ENCODE results near the gene TBC1D22A. TPM values are rescaled to one million over a fixed set of nuclear protein-coding genes. Genes with fewer than 3 reads are reported as not detected.

TBC1D22A gene
- total RNA-seq, 4 donors from 2014 or later, result 42.6 to 70.4 (median 55.1) TPM

DNA sequence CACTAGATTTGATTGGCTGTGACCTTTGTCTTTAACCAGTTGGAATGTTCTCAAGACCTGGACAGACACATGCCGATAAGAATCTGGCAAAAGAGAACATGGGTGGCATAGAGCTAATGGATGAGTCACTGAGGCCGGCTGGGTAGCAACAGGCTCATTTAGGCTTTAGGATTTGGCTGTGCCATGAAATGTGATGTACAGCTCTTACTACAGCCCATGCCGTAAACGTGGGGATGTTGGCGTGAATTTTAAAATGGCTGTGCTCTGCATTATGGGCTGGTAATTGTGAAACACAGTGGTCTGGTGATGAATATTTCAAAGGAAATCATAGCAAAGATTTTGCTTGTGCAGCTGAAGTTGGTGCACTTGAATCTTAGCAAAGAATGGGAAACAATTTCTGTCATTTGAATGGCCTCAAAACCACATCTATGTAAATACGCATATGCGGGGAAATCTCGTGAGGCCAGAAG lies 332.4 kb downstream of the TBC1D22A start:
- no peak overlapping the region for H3K27ac ChIP-seq
- H3K9me3 ChIP-seq, result no peaks in the 10 kb centered on the region
- TF ChIP-seq POLR2A (IDR thresholded peaks at IDR 0.05) (no peak), CTCF (IDR thresholded peaks at IDR 0.05) (no peak)
- DNase-seq, result no peak
- no peak overlapping the region for H3K4me3 ChIP-seq
- H3K27me3 ChIP-seq, result no peaks in the 10 kb centered on the region
- H3K4me1 ChIP-seq, result peaks cover 0 to 5% (median 0%) of the 10 kb centered on the region in 4 donors
- no peaks in the 10 kb centered on the region for H3K36me3 ChIP-seq

DNA sequence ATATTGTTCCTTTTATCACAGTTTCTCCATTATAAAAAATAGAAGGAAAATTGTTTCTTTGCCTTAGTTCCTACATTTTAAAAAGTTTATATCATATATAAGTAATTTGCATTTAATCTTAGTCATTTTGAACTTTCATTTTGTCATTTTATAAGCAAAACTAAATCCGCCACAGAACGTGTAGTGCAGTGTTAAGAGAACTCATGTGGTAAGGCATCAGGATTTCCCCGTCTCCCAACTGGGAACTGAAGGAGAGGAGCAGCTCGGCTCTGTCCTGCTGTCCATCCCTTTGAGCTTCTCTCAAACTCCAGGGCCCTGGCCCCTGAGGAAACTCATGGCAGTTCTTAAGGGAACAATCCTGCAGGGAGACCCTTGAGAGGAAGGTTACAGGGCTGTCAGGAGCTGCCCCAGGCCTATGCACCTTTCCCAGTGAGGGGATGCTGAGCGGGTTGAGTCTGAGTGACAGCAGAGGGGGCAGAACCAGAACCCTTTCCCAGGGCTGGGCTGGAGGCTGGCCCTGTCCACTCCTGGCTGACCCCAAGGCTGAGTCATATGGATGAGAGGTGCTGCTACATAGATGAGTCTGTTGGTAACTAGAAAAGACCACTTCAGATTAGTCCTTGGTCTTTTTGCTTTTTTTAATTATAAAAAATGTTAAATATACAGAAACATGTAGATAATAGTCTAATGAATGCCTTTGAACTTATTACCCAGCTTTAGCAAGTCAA lies 333.1 kb downstream of the TBC1D22A start:
- H3K4me3 ChIP-seq, result no peak overlapping the region
- H3K36me3 ChIP-seq, result no peaks in the 10 kb centered on the region
- H3K27me3 ChIP-seq, result no peaks in the 10 kb centered on the region
- TF ChIP-seq POLR2A (IDR thresholded peaks at IDR 0.05) (no peak), CTCF (IDR thresholded peaks at IDR 0.05) (no peak)
- peaks cover 0 to 5% (median 0%) of the 10 kb centered on the region in 4 donors for H3K4me1 ChIP-seq
- no peak for DNase-seq
- H3K9me3 ChIP-seq, result no peaks in the 10 kb centered on the region
- no peak overlapping the region for H3K27ac ChIP-seq

GRCh38 chr22:47098121-47098520 lies 335.7 kb downstream of the TBC1D22A start:
- Histone ChIP-seq H3K36me3 (no peaks in the 10 kb centered on the region), H3K4me1 (no peaks in the 10 kb centered on the region), H3K27me3 (no peaks in the 10 kb centered on the region), H3K9me3 (no peaks in the 10 kb centered on the region), H3K27ac (no peak overlapping the region), H3K4me3 (no peak overlapping the region)
- DNase-seq, result peak in 1 of 3 donors; percentile 5
- TF ChIP-seq POLR2A (IDR thresholded peaks at IDR 0.05), result no peak
- TF ChIP-seq CTCF (IDR thresholded peaks at IDR 0.05), result no peak

GRCh38 chr22:47098554-47098953 lies 336.1 kb downstream of the TBC1D22A start:
- DNase-seq, result no peak
- Histone ChIP-seq H3K9me3 (no peaks in the 10 kb centered on the region), H3K27me3 (no peaks in the 10 kb centered on the region), H3K4me1 (no peaks in the 10 kb centered on the region), H3K4me3 (no peak overlapping the region), H3K27ac (no peak overlapping the region), H3K36me3 (no peaks in the 10 kb centered on the region)
- TF ChIP-seq POLR2A (IDR thresholded peaks at IDR 0.05), result no peak
- no peak for TF ChIP-seq CTCF (IDR thresholded peaks at IDR 0.05)

DNA sequence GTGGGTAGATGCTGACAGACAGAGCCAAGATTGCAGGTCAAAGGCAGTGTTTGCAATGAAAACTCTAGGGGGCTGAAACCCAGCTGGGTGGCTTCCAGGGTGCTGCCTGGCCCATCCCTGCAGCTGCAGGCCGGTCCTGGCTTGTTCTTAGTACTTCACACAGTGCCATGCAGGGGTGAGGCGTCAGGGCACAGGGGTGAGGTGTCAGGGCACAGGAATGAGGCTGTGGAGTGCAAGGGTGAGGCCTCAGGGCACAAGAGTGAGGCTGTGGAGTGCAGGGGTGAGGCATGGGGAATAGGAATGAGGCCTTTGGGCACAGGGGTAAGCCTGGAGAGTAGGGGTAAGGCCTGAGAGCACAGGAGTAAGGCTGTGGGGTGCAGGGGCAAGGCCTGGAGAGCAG lies 337.6 kb downstream of the TBC1D22A start:
- no peaks in the 10 kb centered on the region for H3K27me3 ChIP-seq
- H3K36me3 ChIP-seq, result no peaks in the 10 kb centered on the region
- H3K4me1 ChIP-seq, result no peaks in the 10 kb centered on the region
- DNase-seq, result no peak
- H3K9me3 ChIP-seq, result no peaks in the 10 kb centered on the region
- TF ChIP-seq POLR2A (IDR thresholded peaks at IDR 0.05) (no peak), CTCF (IDR thresholded peaks at IDR 0.05) (no peak)
- no peak overlapping the region for H3K4me3 ChIP-seq
- no peak overlapping the region for H3K27ac ChIP-seq

Measured in Peyer's patch (tissue), 4 donors.